Midbrain (tissue), 1 donor: ENCODE measurements around the gene TRUB2.

Source experiments
- DNase-seq: peaks from one replicate; lab custom pipeline; 2025; lab: John Stamatoyannopoulos, UW

TRUB2 gene, protein sequence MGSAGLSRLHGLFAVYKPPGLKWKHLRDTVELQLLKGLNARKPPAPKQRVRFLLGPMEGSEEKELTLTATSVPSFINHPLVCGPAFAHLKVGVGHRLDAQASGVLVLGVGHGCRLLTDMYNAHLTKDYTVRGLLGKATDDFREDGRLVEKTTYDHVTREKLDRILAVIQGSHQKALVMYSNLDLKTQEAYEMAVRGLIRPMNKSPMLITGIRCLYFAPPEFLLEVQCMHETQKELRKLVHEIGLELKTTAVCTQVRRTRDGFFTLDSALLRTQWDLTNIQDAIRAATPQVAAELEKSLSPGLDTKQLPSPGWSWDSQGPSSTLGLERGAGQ

DNA sequence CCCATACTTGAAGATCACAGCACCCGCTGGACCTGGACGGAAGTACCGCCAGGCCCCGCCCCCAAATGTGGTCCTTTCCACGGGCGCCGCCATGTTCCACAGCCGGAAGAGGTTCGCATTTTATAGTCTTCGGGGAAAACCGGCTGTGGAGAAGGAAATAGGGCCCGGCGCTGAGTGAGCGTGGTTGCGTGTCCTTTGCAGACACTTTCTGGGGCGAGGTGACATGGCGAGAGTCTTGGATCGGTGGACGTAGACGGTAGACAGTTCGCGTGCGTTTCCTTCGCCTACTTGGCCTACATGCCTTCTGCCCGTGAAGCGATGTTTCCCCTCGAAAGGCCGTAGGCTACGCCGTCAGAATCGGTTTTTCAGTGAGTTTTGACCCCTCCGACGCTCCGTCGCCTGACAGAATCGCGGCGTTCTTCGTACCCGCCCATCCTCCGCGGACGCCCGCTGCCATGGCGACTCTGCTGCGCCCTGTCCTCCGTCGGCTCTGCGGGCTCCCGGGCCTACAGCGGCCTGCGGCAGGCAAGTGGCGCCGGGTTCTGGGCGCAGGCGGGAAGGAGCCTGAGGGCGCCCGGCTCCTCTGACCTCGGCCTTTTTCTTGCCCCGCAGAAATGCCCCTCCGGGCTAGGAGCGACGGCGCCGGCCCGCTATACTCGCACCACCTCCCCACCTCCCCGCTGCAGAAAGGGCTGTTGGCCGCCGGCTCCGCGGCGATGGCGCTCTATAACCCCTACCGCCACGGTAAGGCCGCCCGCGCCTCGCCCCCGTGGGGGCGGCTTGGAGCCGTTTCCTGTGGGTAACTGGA is at the start of gene TRUB2, which contains the start of gene COQ4:
TSS of gene TRUB2 (minus strand) at position 44 of the 808 bp plus-strand sequence. CDS start at position 5, 39 bp downstream.
TSS of gene COQ4 (plus strand) at position 436 of the 808 bp plus-strand sequence. CDS start at position 456, 20 bp downstream.
- DNase-seq, result peak; percentile 97

DNA sequence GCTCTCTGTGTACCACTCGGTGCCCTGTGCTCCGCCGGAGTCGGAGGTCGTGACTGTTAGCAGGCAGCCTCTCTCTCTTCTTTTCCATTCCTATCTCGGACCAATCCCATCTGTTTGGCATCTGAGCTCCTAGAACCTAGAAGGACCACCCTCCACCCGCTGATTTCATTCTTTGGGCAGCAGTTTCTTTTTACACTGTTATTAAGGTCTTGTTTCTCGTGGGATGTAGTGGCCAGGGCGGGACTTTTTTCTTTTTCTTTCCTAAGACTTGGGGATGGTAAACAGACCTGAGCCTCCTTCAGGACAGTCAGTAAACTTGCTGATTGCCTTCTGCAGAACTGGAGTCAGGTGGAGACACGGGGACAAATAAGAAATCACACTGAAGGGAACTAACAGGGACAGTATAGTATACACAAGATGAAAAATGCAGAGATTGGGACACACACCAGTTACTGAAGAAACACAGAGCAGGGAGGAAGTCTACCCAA is 49.4 kb upstream of the TRUB2 start:
- DNase-seq, result no peak

DNA sequence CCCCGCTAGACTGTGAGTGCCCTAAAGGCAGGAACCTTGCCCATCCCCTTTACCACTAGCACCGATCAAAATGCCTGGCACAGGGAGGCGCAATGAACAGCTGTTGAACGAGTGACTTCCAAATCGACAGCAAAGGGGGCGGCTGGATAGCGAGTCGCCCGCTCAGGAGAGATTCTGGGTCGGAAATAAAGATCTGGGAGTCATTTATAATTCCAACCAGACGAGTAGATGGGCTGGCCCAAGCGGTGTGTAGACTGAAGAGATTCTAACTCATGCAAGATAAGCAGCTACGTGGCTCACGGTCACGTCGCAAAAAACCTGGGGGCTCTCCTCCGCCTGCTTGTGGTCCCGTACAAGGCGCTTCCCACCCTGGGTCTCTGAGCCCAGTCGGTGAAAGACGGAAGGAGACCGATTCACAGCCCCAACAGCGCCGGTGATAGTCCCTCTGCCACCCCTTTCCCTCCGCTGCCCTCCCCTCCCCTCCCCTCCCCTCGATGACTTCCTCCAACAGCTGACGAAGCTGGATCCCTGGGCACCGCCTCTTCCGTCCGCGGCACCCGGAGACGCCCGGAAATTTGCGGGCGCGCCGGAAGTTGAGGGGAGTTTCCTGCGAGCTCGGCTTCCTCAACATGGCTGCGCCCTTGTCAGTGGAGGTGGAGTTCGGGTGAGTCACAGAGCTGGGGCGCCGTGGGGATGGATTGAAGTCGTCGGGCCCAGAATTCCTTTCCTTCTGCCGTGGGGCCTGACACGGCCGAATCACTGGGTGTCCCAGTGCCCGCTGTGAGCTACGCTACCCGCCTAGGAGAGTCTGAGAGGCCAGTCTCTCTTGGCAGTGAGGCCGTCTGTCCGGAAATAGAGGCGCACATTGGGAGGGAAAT is 48.7 kb upstream of the TRUB2 start, which contains the start of gene URM1:
TSS of gene URM1 (plus strand) at position 623 of the 878 bp plus-strand sequence. CDS start at position 630, 7 bp downstream.
- peak; percentile 98 for DNase-seq

DNA sequence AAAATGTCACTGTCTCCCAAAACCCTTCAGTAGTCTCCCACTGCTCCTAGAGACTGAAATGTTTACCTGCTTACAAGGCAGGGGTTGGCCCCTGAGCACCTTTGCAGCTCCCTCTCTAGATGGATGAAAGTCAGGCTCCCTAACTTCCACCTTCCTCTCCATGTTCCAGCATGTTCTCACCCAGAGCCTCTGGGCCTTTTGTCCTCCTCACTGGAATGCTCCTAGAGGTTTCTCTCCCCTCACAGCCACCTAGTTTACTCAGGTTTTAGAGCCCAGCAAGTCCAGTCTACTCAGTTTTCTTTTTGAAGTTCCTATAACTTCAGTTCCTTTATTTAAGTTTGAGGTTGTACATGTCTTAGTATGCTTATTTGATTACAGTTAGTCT is 48.1 kb upstream of the TRUB2 start:
- no peak for DNase-seq

DNA sequence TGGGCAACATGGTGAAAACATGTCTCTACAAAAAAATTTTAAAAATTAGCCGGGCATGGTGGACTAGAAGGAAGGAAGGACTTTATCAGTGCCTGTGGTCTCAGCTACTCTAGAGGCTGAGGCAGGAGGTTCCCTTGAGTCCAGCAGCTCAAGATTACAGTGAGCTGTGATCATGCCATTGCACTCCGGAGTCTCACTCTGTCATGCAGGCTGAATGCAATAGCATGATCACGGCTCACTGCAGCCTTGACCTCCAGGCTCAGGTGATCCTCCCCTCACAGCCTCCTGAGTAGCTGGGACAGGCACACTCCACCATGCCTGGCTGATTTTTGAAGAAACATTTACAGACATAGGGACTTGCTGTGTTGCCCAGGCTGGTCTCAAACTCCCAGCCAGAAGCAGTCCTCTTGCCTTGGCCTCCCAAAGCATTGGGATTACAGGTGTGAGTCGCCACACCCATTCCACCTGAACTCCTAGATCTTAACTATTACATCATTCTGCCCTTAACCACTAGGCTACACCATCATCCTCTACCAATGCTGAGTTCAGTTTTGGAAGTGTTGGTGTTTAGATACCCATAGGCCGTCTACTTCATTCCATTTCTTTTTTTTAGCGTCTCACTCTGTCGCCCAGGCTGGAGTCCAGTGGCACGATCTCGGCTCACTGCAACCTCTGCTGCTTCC is 46.9 kb upstream of the TRUB2 start:
- DNase-seq, result no peak

DNA sequence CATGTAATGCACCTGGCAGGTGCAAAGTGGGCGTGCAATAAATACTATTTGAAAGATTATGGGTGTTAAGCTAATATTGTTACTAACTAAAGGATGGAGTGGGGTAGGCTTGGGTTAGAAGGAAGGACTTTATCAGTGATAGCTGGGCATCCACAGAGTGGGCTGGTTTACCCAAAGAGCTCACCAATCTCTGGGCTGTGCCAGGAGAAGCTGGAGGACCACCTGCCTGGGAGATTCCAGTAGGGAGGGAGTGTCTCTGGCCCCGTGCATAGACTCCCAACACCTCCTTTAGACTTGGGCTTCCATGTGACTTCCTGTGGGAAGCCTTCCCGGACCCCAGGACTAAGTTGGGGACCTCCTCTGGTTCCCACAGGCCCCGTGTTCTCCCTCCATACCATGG is 43.3 kb upstream of the TRUB2 start:
- DNase-seq, result no peak

DNA sequence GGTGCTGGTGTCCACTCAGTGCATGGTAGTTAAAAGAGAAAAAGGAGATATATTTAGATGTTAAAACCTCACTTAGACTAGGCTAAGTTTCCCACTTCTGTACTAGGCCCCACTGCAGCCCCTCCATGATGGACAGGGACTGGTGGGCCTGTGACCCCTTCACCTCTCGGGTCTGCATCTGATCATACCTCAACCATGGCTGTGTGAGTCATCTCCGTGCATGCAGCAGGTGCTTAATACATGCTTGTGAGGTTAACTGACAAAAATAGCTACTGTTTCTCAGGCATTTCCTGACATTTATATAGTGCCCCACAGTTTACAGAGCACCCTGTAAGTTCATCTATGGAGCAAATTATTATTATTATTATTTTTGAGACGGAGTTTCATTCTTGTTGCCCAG is 40.5 kb upstream of the TRUB2 start:
- DNase-seq, result no peak

DNA sequence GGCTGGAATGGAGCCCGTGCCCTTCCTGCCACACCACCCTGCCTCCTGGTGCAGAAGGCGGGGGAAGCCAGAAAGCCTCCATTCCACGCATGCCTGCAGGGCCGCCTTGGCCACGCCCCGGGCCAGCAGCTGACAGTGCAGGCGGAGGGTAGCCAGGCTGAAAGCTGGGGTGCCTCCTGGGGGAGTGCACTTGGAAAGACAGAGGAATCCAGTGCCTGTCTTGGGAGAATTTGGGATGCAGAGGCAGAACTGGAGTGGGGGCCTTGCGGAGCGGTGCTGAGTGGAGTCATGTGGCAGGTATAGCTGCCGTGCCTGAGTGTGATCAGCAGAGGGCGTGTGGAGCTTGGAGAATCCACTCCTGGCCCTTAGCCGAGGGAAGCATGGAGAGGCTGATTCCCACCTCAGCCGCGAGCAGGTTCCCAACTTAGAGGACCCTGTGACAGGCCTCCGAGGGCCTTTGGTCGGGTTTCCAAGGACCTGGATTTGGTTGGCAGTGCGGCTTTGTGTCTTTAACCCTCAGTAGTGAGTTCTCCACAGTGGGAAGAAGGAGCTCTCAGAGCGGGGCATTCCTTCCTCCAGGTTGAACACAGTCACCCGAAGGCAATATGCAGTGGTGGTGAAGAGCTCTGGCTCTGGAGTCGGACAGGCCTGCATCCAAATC is 39.9 kb upstream of the TRUB2 start:
- DNase-seq, result peak; percentile 90

DNA sequence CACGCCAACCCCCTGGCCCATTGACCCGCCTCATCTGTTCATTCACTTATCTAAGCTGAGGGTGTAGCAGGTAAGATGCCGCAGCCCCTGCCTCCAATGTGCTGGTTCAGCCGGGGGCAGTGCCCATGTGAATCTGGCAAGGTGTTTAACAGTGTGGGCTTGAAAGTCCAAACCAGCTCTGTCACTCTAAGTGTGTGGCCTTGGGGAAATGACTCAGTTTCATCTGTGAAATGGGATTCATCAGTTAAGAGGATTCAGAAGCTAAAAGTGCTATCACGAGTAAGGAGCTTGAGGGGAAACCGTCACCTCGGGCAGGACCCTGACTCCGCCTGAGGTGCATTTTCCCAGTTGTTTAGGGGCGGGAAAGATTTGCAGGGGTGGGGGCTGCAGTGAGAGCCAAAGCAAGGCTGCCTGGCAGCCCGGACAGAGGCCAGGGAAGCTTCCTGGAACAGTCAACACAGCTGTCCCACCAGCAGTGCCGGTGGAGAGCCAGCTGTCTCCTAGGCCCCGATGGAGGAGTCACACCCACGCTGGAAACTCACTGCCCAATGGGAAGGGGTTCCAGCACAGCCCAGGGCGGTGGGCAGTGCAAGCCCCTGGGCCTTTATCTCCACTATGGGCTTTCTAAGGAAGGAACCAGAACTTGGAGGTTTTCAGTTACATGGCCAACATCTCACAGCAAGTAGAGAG is 39.2 kb upstream of the TRUB2 start:
- no peak for DNase-seq

DNA sequence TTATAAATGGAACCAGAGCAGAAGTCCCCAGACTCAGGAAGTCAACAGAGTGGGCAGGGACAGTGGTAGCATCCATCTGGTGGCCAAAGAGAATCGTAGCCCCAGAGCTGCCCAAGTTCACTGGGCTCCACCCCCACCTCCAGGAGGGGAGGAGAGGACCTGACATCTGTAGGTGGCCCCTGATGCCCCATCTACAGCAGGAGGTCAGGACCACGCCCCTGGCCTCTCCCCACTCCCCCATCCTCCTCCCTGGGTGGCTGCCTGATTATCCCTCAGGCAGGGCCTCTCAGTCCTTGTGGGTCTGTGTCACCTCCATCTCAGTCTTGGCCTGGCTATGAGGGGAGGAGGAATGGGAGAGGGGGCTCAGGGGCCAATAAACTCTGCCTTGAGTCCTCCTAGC is 38.6 kb upstream of the TRUB2 start:
- DNase-seq, result no peak

DNA sequence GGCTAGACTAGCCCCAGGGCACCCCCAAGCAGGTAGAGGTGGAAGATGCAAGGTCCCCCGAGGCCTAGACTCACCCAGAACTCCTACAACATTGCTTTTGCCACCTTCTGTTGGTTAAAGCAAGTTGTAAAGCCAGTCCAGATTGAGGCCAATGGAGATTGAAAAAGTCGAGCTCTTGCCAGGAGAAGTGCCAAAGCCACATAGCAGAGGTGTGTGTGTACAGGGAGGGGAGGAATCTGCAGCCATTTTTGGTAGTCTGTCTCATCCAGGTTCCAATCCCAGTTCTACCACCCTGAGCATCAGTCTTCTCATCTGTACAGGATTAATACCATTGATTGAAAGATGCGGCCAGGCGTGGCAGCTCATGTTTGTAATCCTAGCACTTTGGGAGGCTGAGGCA is 36.6 kb upstream of the TRUB2 start:
- no peak for DNase-seq

DNA sequence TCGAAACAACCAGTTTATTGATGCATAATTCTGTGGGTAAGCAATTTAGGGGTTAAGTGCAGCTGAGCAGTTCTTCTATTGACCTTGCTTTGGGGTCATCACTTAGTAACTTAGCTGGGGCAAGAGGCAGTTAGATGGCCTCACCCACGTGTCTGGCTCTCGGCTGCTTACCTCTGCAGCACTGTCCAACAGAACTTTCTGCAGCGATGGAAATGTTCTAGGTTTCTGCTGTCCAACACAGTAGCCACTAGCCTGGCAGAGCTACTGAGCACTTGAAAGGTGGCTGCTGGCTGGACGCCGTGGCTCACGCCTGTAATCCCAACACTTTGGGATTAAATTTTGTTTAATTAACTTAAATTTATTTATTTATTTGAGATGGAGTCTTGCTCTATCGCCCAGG is 35.8 kb upstream of the TRUB2 start:
- no peak for DNase-seq

DNA sequence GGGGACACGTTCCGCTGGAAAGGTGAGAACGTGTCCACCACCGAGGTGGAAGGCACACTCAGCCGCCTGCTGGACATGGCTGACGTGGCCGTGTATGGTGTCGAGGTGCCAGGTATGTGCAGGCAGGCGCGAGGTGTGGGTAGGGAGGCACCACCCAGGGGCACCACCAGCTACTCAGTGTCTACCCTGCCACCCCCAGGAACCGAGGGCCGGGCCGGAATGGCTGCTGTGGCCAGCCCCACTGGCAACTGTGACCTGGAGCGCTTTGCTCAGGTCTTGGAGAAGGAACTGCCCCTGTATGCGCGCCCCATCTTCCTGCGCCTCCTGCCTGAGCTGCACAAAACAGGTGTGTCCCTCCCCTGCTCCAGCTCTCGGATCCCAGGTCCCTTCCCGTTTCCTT is 33.2 kb upstream of the TRUB2 start:
- no peak for DNase-seq

DNA sequence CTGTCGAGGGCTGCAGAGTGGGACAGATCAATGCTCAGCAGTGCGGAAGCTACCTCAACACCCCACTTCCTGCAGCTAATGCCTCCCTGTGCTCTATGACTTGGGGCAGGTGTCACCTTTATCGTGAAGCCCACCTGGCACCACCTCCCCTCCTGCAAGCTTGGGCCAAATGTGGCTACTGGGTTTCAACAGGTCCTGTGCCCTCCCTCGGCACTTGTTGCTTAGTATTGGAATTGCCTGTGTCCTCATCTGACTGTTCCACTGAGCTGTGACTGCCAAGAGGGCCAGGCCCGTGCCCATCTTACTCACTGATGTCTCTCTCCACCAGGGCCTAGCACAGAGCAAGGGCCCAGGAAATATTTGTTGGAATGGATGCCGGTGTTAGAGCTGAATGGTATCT is 27.5 kb upstream of the TRUB2 start:
- no peak for DNase-seq

DNA sequence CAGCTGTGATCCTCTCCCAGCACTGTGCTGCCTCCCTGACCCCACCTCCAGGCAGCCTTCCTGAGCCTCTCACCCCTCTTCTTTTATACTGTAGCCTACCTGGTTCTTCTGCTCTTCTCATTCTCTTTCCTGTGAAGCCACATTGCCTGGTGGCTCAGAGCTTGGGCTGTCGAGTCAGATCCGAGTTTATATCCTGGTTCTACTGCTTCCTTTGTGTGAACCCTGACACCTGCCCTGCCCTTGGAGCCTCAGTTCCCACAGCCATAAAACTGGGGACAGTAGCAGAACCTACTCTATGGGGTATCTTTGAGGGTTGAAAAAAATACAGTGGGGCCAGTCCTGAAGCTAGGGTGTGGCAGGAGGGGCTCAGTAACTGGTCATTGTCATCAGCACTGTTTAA is 26.9 kb upstream of the TRUB2 start:
- DNase-seq, result no peak

DNA sequence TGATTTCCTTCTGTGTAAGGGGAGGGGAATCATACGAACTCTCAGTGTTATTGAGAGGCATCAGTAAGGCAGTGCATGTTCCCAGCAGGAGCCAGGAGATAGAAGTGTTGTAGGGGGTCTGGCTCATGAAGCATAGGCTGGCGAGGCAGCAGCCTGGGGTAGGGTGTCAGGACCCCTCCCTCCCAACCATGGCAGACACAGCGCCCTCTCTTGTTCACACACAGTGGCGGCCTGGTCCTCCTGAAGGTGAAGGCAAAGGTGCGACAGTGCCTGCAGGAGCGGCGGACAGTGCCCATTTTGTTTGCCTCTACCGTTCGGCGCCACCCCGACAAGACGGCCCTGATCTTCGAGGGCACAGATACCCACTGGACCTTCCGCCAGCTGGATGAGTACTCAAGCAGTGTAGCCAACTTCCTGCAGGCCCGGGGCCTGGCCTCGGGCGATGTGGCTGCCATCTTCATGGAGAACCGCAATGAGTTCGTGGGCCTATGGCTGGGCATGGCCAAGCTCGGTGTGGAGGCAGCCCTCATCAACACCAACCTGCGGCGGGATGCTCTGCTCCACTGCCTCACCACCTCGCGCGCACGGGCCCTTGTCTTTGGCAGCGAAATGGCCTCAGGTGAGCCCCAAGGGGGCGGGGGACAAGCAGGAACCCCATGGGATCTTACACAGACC is 22.8 kb upstream of the TRUB2 start:
- DNase-seq, result no peak

DNA sequence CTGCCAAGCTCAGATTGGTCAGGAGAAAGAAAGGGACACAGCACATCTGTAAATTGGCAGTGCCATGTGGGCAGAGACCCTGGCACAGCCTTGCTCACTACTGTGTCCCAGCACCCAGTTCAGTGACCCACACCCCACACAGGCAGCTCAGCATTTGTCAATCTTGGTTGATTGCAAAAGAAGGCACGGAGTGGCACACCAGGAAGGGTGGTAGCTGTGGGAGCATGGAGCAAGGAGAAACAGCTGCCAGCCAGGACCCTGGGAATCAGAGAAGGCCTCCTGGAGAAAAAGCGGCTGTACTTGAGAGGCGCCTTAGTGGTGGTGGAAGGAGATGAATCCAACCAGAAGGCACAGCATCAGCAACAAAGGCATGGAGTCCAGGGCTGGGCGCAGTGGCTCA is 21.6 kb upstream of the TRUB2 start:
- no peak for DNase-seq

DNA sequence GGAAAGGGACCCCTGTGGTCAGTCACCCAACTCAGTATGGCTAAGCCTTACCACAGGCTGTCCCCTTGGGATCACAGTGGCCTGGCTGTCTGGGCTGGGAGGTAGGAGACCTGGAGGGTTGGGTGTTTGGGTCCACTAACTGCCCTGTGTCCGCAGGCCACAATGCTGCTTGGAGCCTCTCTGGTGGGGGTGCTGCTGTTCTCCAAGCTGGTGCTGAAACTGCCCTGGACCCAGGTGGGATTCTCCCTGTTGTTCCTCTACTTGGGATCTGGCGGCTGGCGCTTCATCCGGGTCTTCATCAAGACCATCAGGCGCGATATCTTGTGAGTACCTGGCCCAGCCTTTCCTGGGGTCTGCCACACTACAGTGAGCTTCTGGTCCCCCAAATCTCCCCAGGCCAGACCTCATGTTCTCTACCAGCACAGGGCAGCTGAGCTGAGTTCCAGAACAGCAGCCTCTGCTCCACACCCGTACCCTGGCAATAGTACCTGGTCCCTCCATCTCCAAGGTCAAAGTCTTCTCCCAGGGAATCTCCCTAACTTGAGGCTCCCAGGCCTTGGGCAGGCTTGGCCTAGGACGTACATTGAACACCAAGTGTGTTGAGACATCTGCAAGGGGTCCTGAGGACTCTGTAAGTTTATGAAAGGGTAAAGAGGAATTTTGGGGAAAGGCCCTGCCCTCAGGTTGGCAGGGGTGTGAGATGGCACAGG is 20.9 kb upstream of the TRUB2 start:
- no peak for DNase-seq

DNA sequence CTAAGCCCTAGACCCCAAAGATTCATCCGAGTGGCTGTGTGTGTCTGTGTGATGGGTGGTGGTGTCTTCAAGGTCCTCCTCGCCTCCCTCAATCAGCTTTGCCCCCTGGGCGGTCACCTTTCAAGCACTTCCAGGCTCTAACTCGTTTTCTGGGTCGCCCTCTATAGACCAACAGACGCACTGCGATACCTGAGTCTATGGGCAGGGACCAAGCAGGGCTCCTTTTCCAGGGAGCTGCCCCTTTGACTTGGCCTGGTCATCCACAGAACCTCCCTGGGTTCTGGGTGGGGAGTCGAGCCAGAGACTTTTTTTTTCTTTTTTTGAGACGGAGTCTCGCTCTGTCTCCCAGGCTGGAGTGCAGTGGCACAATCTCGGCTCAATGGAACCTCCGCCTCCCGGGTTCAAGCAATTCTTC is 19.2 kb upstream of the TRUB2 start:
- peak; percentile 37 for DNase-seq
